ENCODE results near the gene CREB5. TPM values are rescaled to one million over a fixed set of nuclear protein-coding genes. Genes with fewer than 3 reads are reported as not detected.

The CREB5 gene
- total RNA-seq, 6 donors from 2014 or later, result 8.3 to 34.6 (median 15.3) TPM

GRCh38 chr7:28405662-28406061 lies 6.7 kb upstream of the CREB5 start:
- ATAC-seq (ENCODE audit: low FRiP score in 2 of 2) (peak in 1 of 2 donors; percentile 31), DNase-seq (no peak)
- WGBS, 2 donors, result 44 to 45% methylated on average over 5 of the region's 5 CpGs
- TF ChIP-seq POLR2AphosphoS5 (IDR thresholded peaks at IDR 0.05) (peak in 1 of 2 donors; percentile 17), POLR2A (IDR thresholded peaks at IDR 0.05) (no peak), EP300 (IDR thresholded peaks at IDR 0.05) (no peak)
- TF ChIP-seq, protein P1, sequence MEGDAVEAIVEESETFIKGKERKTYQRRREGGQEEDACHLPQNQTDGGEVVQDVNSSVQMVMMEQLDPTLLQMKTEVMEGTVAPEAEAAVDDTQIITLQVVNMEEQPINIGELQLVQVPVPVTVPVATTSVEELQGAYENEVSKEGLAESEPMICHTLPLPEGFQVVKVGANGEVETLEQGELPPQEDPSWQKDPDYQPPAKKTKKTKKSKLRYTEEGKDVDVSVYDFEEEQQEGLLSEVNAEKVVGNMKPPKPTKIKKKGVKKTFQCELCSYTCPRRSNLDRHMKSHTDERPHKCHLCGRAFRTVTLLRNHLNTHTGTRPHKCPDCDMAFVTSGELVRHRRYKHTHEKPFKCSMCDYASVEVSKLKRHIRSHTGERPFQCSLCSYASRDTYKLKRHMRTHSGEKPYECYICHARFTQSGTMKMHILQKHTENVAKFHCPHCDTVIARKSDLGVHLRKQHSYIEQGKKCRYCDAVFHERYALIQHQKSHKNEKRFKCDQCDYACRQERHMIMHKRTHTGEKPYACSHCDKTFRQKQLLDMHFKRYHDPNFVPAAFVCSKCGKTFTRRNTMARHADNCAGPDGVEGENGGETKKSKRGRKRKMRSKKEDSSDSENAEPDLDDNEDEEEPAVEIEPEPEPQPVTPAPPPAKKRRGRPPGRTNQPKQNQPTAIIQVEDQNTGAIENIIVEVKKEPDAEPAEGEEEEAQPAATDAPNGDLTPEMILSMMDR (IDR thresholded peaks at IDR 0.05), result no peak
- no peaks in the 10 kb centered on the region for H3K9me3 ChIP-seq
- no peak overlapping the region for H3K27ac ChIP-seq
- peaks cover 0 to 19% (median 14%) of the 10 kb centered on the region in 4 donors for H3K27me3 ChIP-seq
- H3K36me3 ChIP-seq, result no peaks in the 10 kb centered on the region
- H3K4me3 ChIP-seq, result no peak overlapping the region
- H3K4me1 ChIP-seq, result peaks cover 21 to 26% (median 22%) of the 10 kb centered on the region in 4 donors

DNA sequence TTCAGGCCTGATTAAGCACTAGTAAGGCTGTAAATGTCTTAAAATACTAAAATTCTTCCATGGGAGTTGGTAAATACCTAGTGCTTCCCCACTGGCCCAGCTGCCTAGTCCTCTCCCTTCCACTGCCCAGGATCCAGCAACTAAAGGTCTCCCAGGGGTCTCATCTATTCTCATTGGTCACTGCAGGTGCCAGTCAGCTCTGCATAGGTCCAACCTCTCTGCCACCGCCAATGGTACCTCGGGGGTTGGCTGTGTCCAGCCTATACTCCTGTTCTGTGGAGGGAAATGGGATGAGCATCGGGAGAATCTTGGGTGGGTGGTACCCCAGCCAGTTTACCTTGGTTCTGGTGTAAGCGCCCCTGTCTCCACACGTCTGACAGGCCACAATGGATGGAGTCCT lies 6.1 kb upstream of the CREB5 start:
- 89 to 100% methylated on average over 3 to 5 of the region's 5 CpGs for WGBS, 2 donors
- ATAC-seq (ENCODE audit: low FRiP score in 2 of 2) (no peak), DNase-seq (no peak)
- Histone ChIP-seq H3K9me3 (no peaks in the 10 kb centered on the region), H3K4me3 (no peak overlapping the region), H3K27me3 (peaks cover 0 to 22% (median 14%) of the 10 kb centered on the region in 4 donors), H3K27ac (no peak overlapping the region), H3K36me3 (no peaks in the 10 kb centered on the region), H3K4me1 (peaks cover 24 to 32% (median 27%) of the 10 kb centered on the region in 4 donors)
- no peak for TF ChIP-seq POLR2A (IDR thresholded peaks at IDR 0.05)
- TF ChIP-seq POLR2AphosphoS5 (IDR thresholded peaks at IDR 0.05), result no peak
- TF ChIP-seq EP300 (IDR thresholded peaks at IDR 0.05), result no peak
- TF ChIP-seq, protein P1 (IDR thresholded peaks at IDR 0.05), result no peak

- TF ChIP-seq POLR2AphosphoS5 (IDR thresholded peaks at IDR 0.05), result peak in 1 of 2 donors; percentile 15
- TF ChIP-seq, protein P1 (IDR thresholded peaks at IDR 0.05), result no peak
- Histone ChIP-seq H3K4me1 (peaks cover 24 to 35% (median 29%) of the 10 kb centered on the region in 4 donors), H3K9me3 (no peaks in the 10 kb centered on the region), H3K27me3 (peaks cover 0 to 27% (median 14%) of the 10 kb centered on the region in 4 donors), H3K27ac (peak overlapping the region in 3 of 4 donors; percentile 57 to 67 (median 58)), H3K4me3 (no peak overlapping the region), H3K36me3 (no peaks in the 10 kb centered on the region)
- no peak for DNase-seq
- 82% methylated on average over 2 of the region's 2 CpGs for WGBS, 2 donors
- ATAC-seq (ENCODE audit: low FRiP score in 2 of 2), result no peak
These were observed 4.7 kb upstream of the CREB5 start for GRCh38 chr7:28407651-28408050.

DNA sequence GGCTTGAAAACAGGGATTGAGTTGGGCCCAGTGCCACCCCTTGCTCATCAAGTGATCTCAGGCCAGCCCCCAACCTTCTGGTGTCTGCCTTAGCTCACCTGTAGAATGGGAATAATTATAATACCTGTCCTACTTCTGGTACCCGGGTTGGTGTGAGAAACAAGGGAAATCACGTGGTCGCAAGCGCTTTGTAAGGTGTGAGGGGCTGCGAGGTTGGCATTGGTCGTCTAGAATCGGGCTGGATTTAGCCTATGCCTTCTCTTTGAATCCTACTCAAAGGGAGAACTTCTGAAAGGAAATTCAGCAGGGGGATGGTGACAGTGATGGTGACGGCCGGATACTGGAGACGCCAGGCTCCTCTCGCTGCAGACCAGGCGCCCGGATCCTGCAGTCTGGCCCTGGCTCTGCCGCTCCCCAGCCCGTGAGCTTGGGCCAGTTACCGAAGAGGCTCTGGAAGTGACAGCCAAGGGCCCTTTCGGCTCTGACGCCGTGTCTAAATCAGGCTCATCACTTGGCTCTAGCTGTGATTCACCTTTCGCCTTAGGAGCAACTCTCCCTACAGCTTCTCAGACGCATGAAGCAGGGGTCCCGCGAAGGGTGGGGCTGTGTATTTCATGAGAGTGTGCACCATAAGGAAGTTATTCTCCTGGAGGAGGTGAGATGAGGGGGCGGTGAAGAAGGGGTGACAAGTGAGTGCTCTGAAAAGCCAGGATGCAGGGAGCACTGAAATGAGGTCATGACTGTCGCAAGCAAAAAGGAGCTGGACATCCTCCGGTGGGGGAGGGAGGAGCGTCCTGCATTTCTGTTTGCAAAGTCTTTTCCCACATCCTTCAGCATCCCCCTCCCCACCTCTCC lies 4.0 kb upstream of the CREB5 start:
- Histone ChIP-seq H3K4me1 (peaks cover 24 to 35% (median 29%) of the 10 kb centered on the region in 4 donors), H3K9me3 (no peaks in the 10 kb centered on the region), H3K4me3 (peak overlapping the region in 3 of 4 donors; percentile 39 to 64 (median 54)), H3K27ac (peak overlapping the region in 3 of 4 donors; percentile 57 to 67 (median 58)), H3K27me3 (peaks cover 0 to 27% (median 14%) of the 10 kb centered on the region in 4 donors), H3K36me3 (no peaks in the 10 kb centered on the region)
- DNase-seq, result peak in 1 of 2 donors; percentile 57
- TF ChIP-seq, protein P1 (IDR thresholded peaks at IDR 0.05), result no peak
- peak in 1 of 2 donors; percentile 7 for TF ChIP-seq POLR2AphosphoS5 (IDR thresholded peaks at IDR 0.05)
- peak; percentile 7 to 25 for ATAC-seq (ENCODE audit: low FRiP score in 2 of 2)
- WGBS, 2 donors, result 41 to 46% methylated on average over 20 to 27 of the region's 27 CpGs
